HG02973 (cell line): ENCODE measurements around the gene TXNL1.
"Not testable (repeated sequence)": the region's sequence is repeated elsewhere in the genome, so short reads cannot be mapped to it uniquely, and the experiment has no call there.

Experiments
- ATAC-seq: cut with Tn5 transposase; IDR thresholded peaks from one replicate; pipeline ENCODE4 v1.9.1; 2021; ENCODE audit warnings: moderate library complexity; ENCODE audit not compliant: unreplicated experiment

Gene TXNL1

GRCh38 chr18:56638232-56639103 lies at the start of gene TXNL1:
TXNL1 (minus strand) TSS chr18:56638592; CDS start chr18:56638440, 152 bp downstream.
- peak; percentile 96 for ATAC-seq

DNA sequence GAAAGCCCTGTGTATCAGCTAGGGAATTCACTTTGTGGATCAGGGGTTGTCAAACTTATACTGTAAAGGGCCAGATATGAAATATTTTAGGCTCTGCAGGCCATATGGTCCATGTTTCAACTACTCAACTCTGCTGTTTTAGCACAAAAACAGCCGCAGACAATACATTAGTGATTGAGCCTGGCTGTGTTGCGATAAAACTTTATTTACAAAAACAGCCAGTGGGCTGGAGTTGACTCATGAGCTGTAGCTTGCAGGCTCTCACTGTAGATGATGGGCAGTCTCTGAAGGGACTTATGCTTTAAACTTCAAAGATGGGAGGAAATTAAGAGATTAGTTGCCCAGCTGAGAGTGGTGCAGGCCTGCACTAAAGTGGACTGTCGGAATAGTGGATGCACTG lies 45.9 kb upstream of the TXNL1 start:
- ATAC-seq, result no peak

DNA sequence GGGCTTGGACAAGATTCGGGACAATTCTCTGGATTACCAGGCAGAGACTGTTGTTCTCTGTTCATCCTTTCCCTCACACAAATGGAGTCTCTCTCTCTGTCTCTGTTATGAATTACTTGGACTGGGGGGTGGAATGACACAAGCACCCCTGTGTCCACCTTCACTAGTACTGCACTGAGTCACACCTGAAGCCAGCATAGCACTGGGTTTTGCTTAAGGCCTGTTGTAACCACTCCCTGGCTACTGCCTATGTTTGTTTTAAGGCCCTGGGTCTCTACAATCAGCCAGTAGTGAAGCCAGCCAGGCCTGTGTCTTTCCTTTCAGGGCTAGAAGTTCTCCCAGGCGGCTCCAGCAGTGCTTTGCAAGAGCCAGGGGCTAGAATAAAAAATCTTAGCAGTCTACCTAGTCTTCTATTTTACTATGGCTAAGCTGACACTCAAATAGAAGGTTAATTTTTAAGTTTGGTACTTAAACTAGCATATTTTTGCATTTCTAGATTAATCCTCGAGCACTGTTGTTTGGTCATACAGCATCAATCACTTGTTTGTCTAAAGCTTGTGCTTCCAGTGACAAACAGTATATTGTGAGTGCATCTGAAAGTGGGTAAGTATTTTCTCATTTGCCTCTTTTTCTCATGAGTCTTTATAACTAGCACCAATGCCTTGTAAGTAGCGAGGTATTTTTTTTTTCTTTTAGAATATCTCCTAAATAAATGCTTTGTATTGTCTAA lies 40.6 kb upstream of the TXNL1 start:
- no peak for ATAC-seq

- no peak for ATAC-seq
Observed at GRCh38 chr18:56676639-56677038, 38.2 kb upstream of the TXNL1 start.

GRCh38 chr18:56672981-56673380 lies 34.6 kb upstream of the TXNL1 start:
- ATAC-seq, result no peak

GRCh38 chr18:56672391-56672790 lies 34.0 kb upstream of the TXNL1 start:
- no peak for ATAC-seq

DNA sequence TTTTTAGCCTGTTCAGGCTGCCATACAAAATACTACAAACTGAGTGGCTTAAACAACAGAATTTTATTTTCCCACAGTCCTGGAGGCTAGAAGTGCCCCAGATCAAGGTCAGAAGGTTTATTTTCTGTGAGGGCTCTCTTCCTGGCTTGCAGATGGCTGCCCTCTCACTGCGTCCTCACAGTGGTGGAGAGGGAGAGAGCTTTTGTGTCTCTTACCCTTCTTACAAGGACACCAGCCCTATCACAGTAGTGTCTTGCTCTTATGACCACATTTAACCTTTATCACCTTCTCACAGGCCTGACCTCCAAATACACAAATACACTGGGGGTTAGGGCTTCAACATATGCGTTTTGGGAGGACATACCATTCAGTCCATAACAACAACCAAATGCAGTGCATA lies 24.5 kb upstream of the TXNL1 start:
- ATAC-seq, result no peak

DNA sequence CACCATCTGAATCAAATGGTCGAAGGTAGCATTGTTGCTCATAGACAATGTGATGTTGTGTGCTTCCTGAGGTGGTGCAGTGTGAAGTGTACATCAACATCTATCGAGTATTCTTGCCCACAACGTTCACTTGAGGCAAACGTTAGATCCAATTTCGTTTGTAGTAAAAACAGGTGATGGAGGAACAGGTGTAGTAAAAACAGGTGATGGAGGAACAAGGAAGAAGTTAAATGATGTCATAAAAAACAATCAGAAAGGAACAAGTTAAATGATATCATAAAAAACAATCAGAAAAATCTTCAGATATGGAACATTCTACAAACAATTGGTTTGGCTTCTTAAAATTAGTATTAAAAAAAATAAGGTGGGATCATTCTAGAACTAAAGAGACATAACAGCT lies 24.1 kb upstream of the TXNL1 start:
- no peak for ATAC-seq

GRCh38 chr18:56662063-56662408 lies 23.6 kb upstream of the TXNL1 start:
- no peak for ATAC-seq

DNA sequence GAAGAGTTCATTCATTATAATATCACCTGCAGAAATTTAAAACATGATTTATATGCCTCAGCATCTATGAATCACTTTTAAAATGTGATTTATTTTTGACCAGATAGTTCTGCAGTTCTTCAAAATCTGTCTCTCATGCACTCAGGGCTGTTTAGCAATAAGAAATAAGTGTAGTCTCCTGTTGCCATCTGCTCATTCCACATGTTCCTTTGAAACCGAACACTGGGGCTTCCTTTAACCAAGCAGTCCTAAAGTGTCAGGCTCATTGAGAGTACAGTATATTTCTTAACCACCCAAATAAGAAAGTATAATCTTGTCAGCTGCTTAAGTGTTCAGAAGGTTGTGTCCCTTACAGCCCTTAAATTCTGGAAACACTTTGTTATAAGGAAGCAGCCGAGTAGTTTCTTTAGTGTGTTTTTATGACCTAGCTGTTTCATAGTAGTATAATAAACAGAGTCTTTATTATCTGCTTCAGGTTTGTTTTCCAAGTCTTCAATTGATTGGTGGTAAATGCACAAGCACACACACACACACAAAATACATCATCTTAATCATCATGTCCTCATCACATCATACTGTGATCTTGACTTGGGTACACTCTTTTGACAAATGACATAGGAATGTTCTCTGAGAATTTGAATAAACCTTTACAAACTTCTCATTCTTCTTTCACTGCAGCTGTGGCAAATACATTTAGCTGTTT lies 23.1 kb upstream of the TXNL1 start:
- ATAC-seq, result no peak

GRCh38 chr18:56660655-56661054 lies 22.3 kb upstream of the TXNL1 start:
- ATAC-seq, result no peak

DNA sequence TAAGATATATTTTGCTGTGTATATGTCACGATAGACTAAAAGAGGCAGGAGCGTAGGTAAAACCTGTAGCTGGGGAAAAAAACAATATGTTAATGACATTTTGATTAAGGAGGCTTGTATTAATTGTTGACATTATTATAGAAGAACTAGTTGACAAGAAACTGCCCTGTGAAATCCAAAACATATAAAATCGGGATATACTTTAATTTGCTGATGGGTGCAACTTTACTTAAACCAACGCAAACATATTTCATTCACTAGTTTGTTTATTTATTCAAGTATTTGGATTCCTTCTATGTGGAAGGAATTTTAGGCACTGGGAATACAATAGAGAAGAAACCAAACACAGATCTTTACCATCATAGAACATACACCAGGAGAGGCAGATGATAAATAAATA lies 20.7 kb upstream of the TXNL1 start:
- no peak for ATAC-seq

DNA sequence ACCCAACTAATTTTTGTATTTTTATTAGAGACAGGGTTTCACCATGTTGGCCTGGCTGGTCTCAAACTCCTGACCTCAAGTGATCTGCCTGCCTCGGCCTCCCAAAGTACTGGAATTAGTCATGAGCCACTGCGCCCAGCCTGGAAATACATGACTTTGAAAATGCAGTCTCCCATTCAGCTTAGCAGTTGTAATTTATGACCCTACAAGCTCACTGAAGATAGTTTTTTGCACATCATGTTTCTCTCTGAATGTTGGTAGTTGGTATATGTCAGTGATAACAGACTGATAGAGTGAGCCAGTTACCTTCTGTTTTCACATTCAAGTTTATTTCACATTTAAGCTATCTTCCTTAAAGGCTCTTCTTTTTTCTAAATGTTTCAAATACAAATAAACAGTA lies 19.9 kb upstream of the TXNL1 start:
- ATAC-seq, result no peak

GRCh38 chr18:56654280-56654679 lies 15.9 kb upstream of the TXNL1 start:
- ATAC-seq, result not testable (repeated sequence)

DNA sequence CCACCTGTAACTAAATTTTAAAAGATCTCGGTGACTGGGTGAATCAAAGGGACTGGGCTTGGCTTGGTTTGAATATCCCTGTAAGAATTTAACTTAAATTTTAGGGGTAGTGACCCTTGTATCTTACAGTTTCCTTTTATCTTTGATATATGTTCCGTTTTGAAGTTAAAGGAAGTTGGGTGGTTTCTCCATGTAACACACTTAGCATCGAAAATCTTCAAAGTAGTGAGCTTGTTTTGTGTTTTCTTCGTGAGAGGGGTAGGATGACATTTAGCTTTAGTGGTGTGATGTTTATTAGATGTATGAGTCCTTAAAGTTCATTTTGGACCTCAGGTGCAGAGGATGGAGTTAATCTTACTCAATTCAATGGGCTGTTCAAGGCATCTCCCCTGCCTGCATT lies 14.4 kb upstream of the TXNL1 start:
- ATAC-seq, result no peak

DNA sequence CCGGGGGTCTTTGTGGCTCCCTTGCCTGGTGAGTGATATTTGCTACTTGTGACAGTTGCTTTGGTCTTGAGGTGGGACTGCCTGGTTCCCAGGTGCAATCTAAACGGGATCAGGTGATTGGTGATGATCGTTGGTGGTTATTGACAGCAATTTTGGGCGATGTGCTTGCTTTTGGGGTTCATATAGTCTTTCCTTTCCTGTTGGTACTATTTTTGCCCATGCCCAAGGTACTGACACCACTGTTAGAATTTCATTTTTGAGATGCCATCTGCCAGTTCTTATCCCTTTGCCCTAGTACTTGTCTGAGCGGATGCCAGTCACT lies 13.3 kb upstream of the TXNL1 start:
- no peak for ATAC-seq

GRCh38 chr18:56650944-56651770 lies 12.8 kb upstream of the TXNL1 start, which contains the start of gene WDR7:
WDR7 (plus strand) TSS chr18:56651359; CDS start chr18:56672516, 21,157 bp downstream.
- peak; percentile 94 for ATAC-seq

- no peak for ATAC-seq
Observed at GRCh38 chr18:56649996-56650395, 11.6 kb upstream of the TXNL1 start.

DNA sequence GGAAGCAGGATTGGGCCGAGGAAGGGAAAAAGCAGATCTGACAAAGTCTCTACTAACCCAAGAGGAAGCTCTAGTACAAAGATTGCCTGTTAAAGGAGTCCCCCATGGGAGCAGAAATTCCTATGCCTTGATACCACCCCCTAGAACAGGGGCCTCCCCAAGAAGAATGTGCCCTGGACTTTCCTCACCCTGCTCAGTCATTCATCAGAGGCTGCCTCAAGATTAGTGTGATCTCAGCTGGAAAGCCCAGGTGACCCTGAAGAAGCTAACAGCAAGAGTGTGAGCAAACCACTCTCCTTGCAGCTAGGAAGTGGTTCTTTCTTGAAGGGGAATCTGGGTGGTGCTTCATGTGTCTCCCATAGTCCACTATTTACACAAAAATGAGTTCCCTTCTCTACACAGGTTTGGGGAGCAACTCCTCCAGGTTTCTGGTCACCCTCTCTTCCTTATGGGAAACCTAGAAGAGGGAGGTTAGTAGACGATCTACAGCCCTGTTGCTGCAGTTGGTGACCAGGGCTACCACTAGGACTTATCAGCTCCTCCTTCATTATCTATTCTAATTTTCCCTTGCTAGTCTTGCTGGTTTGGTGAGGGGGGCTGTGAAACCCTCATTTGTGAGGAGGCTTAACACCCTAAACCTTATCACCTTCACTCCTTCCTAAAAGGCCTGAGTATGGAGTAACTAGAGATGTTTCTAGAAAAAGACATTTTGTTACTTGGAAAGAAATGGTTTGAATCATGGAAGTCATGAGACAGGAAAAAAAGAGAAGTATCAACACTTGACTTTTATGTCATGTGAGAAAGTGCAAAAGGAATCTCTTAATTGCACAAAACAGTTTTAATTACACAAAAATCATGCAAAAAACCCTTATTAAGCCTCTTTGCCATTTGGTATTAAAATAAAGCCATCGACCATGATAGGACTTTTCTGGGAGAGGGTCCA lies 9.8 kb upstream of the TXNL1 start:
- ATAC-seq, result no peak

GRCh38 chr18:56647071-56647470 lies 8.7 kb upstream of the TXNL1 start:
- no peak for ATAC-seq
